HepG2 (cell line): Measurements from ENCODE around the gene SLC24A4. TPM values are rescaled to one million over a fixed set of nuclear protein-coding genes. Genes with fewer than 3 reads are reported as not detected.

Experiments used
- ATAC-seq: fragments of 200-7000 bp; cut with Tn5 transposase; 3 replicates; pipeline ENCODE4 v1.9.1; 2020; ENCODE audit warnings: mild to moderate bottlenecking, moderate library complexity
- BruUV-seq: library from RNA; stranded (reverse); fragments of 400-500 nt; replicated peaks from 2 replicates; lab custom pipeline; 2021; lab: Mats Ljungman, UMichigan
- CTCF ChIA-PET: fragments of 300-600 bp; formaldehyde crosslinking; extraction: SDS; loops from one replicate; lab custom pipeline; 2021; ENCODE audit warnings: low total read pairs, inconsistent platforms, low intra/inter-chr PET ratio; lab: Yijun Ruan, JAX
- POLR2A ChIA-PET: fragments of 350-600 bp; sonication (Branson Sonifier 250); formaldehyde crosslinking; loops from one replicate; lab custom pipeline; 2020; ENCODE audit warnings: antibody characterized with exemption, inconsistent platforms; lab: Yijun Ruan, JAX
- DNase-seq: peaks from one replicate; pipeline ENCODE4 v3.0.0-alpha.2; 2015; ENCODE audit warnings: low spot score
- FAIRE-seq: peaks from 3 replicates; lab custom pipeline; 2011; peaks lifted over from hg19 to GRCh38; lab: Jason Lieb, UNC
- H2AFZ ChIP-seq: one replicate; pipeline ENCODE4 v1.6.1; 2011; ENCODE audit warnings: low read length, inconsistent platforms
- H3K27ac ChIP-seq: fragments of 300-600 bp; 3 replicates; pipeline ENCODE4 v1.8.0; 2011; ENCODE audit warnings: mixed run types, mild to moderate bottlenecking, mixed read lengths, low read length, inconsistent platforms; ENCODE audit not compliant: insufficient read depth; ENCODE audit errors: extremely low read length
- H3K27me3 ChIP-seq, 2 experiments: fragments of 200-600 bp in 1 of 2; 2 replicates in 1 of 2; 3 replicates in 1 of 2; pipeline versions ENCODE4 v1.6.0 to v1.8.0; 2011; ENCODE audit warnings: low read length in 2 of 2, mild to moderate bottlenecking in 2 of 2, moderate library complexity in 2 of 2, inconsistent platforms in 1 of 2; ENCODE audit not compliant: insufficient read depth in 2 of 2, control insufficient read depth in 1 of 2
- H3K36me3 ChIP-seq, 2 experiments: fragments of 200-600 bp in 1 of 2; replicated peaks in 1 of 2; 2 replicates in 1 of 2; 3 replicates in 1 of 2; pipeline versions ENCODE4 v1.5.1 to v1.8.0; 2011; ENCODE audit warnings: low read length in 2 of 2, inconsistent platforms in 1 of 2; ENCODE audit not compliant: insufficient read depth in 2 of 2, control insufficient read depth in 1 of 2
- H3K4me1 ChIP-seq: 2 replicates; pipeline ENCODE4 v1.5.1; 2012; ENCODE audit warnings: low read length, inconsistent platforms; ENCODE audit not compliant: insufficient read depth
- H3K4me2 ChIP-seq: 2 replicates; pipeline ENCODE4 v1.6.0; 2011; ENCODE audit warnings: low read depth, low read length, inconsistent platforms
- H3K4me3 ChIP-seq, 3 experiments: fragments of 200-600 bp in 1 of 3; sonication (generic), shearing (Covaris generic) in 1 of 3; replicated peaks in 1 of 3; 2 replicates each; pipeline ENCODE4 v1.5.1; 2011 to 2016; ENCODE audit warnings: low read length in 3 of 3, inconsistent platforms in 2 of 3, low read depth in 2 of 3, mild to moderate bottlenecking in 2 of 3, control low read depth in 1 of 3, mixed read lengths in 1 of 3; ENCODE audit not compliant: insufficient read depth in 1 of 3
- H3K79me2 ChIP-seq: one replicate; pipeline ENCODE4 v1.6.1; 2011; ENCODE audit warnings: low read length, inconsistent platforms; ENCODE audit not compliant: insufficient read depth
- H3K9ac ChIP-seq: 2 replicates; pipeline ENCODE4 v1.6.0; 2011; ENCODE audit warnings: mild to moderate bottlenecking, low read depth, low read length, inconsistent platforms; ENCODE audit not compliant: insufficient read depth
- H3K9me3 ChIP-seq: 2 replicates; pipeline ENCODE4 v1.5.1; 2012; ENCODE audit warnings: mild to moderate bottlenecking, low read length
- H4K20me1 ChIP-seq: 2 replicates; pipeline ENCODE4 v1.6.0; 2011; ENCODE audit warnings: inconsistent platforms, mild to moderate bottlenecking, low read length, moderate library complexity; ENCODE audit not compliant: insufficient read depth
- EEA1 ChIP-seq: sonication (generic); formaldehyde crosslinking; IDR thresholded peaks from 2 replicates; pipeline ENCODE4 v1.5.1; 2020; ENCODE audit warnings: mild to moderate bottlenecking, missing genetic modification reagents, borderline replicate concordance
- ESRRA ChIP-seq: sonication (generic); formaldehyde crosslinking; IDR thresholded peaks from 2 replicates; pipeline ENCODE4 v1.5.1; 2020; ENCODE audit warnings: mild to moderate bottlenecking, low read depth, missing genetic modification reagents
- IRX3 ChIP-seq: sonication (generic); formaldehyde crosslinking; IDR thresholded peaks from 2 replicates; pipeline ENCODE4 v1.8.1; 2023; ENCODE audit warnings: mild to moderate bottlenecking, low read depth, missing genetic modification reagents, borderline replicate concordance
- SNAI1 ChIP-seq: sonication (generic); formaldehyde crosslinking; IDR thresholded peaks from 2 replicates; pipeline ENCODE4 v1.5.0; 2020; ENCODE audit warnings: mild to moderate bottlenecking, missing genetic modification reagents, borderline replicate concordance
- ZFP36L2 ChIP-seq: sonication (generic); formaldehyde crosslinking; IDR thresholded peaks from 2 replicates; pipeline ENCODE4 v1.4.0; 2020; ENCODE audit warnings: missing genetic modification reagents
- ZNF296 ChIP-seq: sonication (generic); formaldehyde crosslinking; conservative IDR thresholded peaks from 2 replicates; pipeline ENCODE4 v1.5.0; 2020; ENCODE audit warnings: mild to moderate bottlenecking, missing genetic modification reagents
- ZNF318 ChIP-seq: sonication (generic); formaldehyde crosslinking; IDR thresholded peaks from 2 replicates; pipeline ENCODE4 v1.4.0; 2020; ENCODE audit warnings: mild to moderate bottlenecking, missing genetic modification reagents
- ZNF343 ChIP-seq: sonication (generic); formaldehyde crosslinking; IDR thresholded peaks from 2 replicates; pipeline ENCODE4 v1.4.0; 2020; ENCODE audit warnings: mild to moderate bottlenecking, missing genetic modification reagents
- ZNF546 ChIP-seq: sonication (generic); formaldehyde crosslinking; conservative IDR thresholded peaks from 2 replicates; pipeline ENCODE4 v1.8.1; 2023; ENCODE audit warnings: mild to moderate bottlenecking, missing genetic modification reagents
- WGBS: methylation state at CpG from one replicate; pipeline ENCODE4 v1.1.6; 2017; ENCODE audit warnings: low lambda C conversion rate; 5-methylcytosine and 5-hydroxymethylcytosine counted together
- in situ Hi-C: cut with HindIII; loops from 2 replicates; pipeline ENCODE4 v1.10.0; 2017; ENCODE audit warnings: low pct_unique_long_range_greater_than_20kb; ENCODE audit not compliant: extremely low pct_ligation_motif_present
- intact Hi-C: fragments of 100-400 bp; cut with micrococcal nuclease; formaldehyde crosslinking; loops from one replicate; pipeline ENCODE4 v1.10.0; 2022; ENCODE audit not compliant: unreplicated experiment
- polyA plus RNA-seq, 8 experiments: library from polyadenylated mRNA; depleted of rRNA in 3 of 8; stranded (reverse) in 7 of 8; unstranded in 1 of 8; fragments of >200 nt; fragmentation: Illumina TruSeq in 4 of 8; extraction: Trizol in 4 of 8; gene quantifications; 2 replicates each; pipeline versions ENCODE4 v1.2.1 to v1.2.3, GENCODE V29; 2011 to 2016; ENCODE audit warnings: low read depth in 4 of 8, missing spikeins in 1 of 8, mixed read lengths in 1 of 8; ENCODE audit not compliant: insufficient read depth in 1 of 8
- total RNA-seq, 5 experiments: library from RNA; depleted of rRNA; stranded (reverse); fragments of >200 nt; fragmentation: Illumina TruSeq; extraction: Trizol; gene quantifications; 2 replicates each; pipeline ENCODE4 v1.2.3, GENCODE V29; 2016; ENCODE audit warnings: low read depth in 1 of 5
- TF ChIP-seq, protein P1 (sequence below): sonication (generic); formaldehyde crosslinking; IDR thresholded peaks from 2 replicates; pipeline ENCODE4 v1.4.0; 2020; ENCODE audit warnings: low read depth, missing genetic modification reagents

SLC24A4 gene
- total and polyA plus RNA-seq, 2 of the 13 experiments (the other 11 are each of a cell fraction or from before 2014, with no cell fraction given): not detected

DNA sequence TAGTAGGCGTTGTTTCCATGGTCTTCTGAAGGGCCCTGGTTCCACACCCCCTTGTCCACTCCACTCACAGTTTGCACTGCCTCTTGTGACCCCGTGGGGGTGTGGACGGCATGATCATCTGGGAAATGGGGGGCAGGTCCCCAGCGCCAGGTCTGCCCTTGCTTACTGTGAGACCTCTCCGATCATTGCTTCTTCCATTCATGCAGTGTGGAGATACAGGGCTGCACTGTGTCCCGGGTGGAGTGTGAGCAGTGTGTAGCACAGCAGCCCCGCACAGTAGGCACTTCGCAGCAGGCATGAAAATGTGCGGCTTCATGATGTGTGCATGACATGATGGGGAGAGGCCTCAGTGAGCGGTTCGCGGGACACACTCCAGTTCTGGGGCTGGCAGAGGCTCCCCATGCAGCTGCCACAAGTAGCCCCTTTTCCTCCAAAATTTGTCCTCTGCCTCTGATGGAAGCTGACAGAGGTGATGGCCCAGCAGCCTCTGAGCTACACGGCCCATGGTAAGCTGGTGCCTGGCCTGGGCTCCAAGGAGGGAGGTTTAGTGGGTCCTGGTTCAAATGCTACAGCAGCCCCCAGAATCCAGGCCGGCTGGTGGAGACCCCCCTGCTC lies 205.6 kb downstream of the SLC24A4 start:
- no peaks in the 10 kb centered on the region for H3K9me3 ChIP-seq
- no peak for DNase-seq
- ChIA-PET POLR2A (no interaction called here), CTCF (no interaction called here)
- BruUV-seq: no TSS peak
- H3K27ac ChIP-seq: no peak overlapping the region
- ATAC-seq: no peak
- no peaks in the 10 kb centered on the region for H3K27me3 ChIP-seq
- H3K79me2 ChIP-seq: peaks cover 12% of the 10 kb centered on the region
- peaks cover 18% of the 10 kb centered on the region for H3K4me1 ChIP-seq
- H3K36me3 ChIP-seq: no peaks in the 10 kb centered on the region
- no peak overlapping the region for H2AFZ ChIP-seq
- no peak overlapping the region for H3K4me3 ChIP-seq
- in situ Hi-C loops: no loop called here
- H3K4me2 ChIP-seq: no peak overlapping the region
- intact Hi-C loops: no loop called here
- H4K20me1 ChIP-seq: no peaks in the 10 kb centered on the region
- no peak for FAIRE-seq
- WGBS: 96% methylated on average over 12 of the region's 14 CpGs
- H3K9ac ChIP-seq: no peak overlapping the region
- TF ChIP-seq ZNF546 (CRISPR knock-in tag) (no peak), EEA1 (CRISPR knock-in tag) (no peak), ZNF318 (CRISPR knock-in tag) (no peak), IRX3 (CRISPR knock-in tag) (no peak), SNAI1 (no peak), ZNF296 (CRISPR knock-in tag) (no peak), ESRRA (no peak), ZFP36L2 (CRISPR knock-in tag) (no peak), ZNF343 (no peak)
- TF ChIP-seq, protein P1, sequence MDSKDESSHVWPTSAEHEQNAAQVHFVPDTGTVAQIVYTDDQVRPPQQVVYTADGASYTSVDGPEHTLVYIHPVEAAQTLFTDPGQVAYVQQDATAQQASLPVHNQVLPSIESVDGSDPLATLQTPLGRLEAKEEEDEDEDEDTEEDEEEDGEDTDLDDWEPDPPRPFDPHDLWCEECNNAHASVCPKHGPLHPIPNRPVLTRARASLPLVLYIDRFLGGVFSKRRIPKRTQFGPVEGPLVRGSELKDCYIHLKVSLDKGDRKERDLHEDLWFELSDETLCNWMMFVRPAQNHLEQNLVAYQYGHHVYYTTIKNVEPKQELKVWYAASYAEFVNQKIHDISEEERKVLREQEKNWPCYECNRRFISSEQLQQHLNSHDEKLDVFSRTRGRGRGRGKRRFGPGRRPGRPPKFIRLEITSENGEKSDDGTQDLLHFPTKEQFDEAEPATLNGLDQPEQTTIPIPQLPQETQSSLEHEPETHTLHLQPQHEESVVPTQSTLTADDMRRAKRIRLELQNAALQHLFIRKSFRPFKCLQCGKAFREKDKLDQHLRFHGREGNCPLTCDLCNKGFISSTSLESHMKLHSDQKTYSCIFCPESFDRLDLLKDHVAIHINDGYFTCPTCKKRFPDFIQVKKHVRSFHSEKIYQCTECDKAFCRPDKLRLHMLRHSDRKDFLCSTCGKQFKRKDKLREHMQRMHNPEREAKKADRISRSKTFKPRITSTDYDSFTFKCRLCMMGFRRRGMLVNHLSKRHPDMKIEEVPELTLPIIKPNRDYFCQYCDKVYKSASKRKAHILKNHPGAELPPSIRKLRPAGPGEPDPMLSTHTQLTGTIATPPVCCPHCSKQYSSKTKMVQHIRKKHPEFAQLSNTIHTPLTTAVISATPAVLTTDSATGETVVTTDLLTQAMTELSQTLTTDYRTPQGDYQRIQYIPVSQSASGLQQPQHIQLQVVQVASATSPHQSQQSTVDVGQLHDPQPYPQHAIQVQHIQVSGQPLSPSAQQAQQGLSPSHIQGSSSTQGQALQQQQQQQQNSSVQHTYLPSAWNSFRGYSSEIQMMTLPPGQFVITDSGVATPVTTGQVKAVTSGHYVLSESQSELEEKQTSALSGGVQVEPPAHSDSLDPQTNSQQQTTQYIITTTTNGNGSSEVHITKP (CRISPR knock-in tag): no peak
